ENCODE results near the gene CALY.

CALY gene

DNA sequence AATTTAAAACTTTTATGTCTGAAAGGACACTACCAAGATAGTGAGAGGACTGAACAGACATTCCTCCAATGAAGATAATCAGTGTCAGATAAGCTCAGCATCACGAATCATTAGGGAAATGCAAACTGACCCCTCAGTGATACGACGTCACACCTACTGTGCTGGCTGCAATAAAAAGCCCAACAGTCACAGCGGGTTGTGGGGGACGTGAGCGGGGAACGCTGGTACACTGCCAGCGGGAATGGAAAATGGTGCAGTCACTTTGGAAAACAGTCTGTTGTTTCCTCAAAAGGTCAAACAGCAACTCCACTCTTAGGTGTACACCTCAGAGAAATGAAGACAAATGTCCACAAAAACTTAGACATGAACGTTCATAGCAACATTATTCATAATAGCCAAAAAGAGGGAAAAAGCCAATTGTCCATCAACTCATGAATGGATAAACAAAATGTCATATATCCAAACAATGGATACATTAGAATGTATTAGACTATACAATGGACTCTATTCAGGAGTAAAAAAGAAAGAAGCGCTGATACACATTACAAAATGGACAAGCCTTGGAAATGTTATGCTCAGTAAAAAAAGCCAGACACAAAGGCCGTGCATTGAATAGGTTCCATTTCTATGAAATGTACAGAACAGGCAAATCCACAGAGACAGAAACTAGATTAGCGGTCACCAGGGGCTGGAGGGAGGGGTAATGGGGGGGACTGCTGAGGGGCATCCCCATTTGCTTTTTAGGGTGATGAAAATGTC lies 38.8 kb upstream of the CALY start (continued):
- TF ChIP-seq, protein P1, sequence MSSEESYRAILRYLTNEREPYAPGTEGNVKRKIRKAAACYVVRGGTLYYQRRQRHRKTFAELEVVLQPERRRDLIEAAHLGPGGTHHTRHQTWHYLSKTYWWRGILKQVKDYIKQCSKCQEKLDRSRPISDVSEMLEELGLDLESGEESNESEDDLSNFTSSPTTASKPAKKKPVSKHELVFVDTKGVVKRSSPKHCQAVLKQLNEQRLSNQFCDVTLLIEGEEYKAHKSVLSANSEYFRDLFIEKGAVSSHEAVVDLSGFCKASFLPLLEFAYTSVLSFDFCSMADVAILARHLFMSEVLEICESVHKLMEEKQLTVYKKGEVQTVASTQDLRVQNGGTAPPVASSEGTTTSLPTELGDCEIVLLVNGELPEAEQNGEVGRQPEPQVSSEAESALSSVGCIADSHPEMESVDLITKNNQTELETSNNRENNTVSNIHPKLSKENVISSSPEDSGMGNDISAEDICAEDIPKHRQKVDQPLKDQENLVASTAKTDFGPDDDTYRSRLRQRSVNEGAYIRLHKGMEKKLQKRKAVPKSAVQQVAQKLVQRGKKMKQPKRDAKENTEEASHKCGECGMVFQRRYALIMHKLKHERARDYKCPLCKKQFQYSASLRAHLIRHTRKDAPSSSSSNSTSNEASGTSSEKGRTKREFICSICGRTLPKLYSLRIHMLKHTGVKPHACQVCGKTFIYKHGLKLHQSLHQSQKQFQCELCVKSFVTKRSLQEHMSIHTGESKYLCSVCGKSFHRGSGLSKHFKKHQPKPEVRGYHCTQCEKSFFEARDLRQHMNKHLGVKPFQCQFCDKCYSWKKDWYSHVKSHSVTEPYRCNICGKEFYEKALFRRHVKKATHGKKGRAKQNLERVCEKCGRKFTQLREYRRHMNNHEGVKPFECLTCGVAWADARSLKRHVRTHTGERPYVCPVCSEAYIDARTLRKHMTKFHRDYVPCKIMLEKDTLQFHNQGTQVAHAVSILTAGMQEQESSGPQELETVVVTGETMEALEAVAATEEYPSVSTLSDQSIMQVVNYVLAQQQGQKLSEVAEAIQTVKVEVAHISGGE (tag by site-specific recombination; conservative IDR thresholded peaks at IDR 0.05; ENCODE audit: low read depth) = peak; percentile 27; the same call in 1 of the 2 replicates
- no peak for TF ChIP-seq ZNF670 (tag by site-specific recombination; IDR thresholded peaks at IDR 0.05; ENCODE audit: low read depth)
- TF ChIP-seq ZNF692 (tag by site-specific recombination; IDR thresholded peaks at IDR 0.05) = peak; percentile 67
- no peak for TF ChIP-seq ZNF48 (tag by site-specific recombination; IDR thresholded peaks at IDR 0.05)
- TF ChIP-seq ZNF239 (tag by site-specific recombination; IDR thresholded peaks at IDR 0.05) = no peak
- TF ChIP-seq MZF1 (tag by site-specific recombination; IDR thresholded peaks at IDR 0.05; ENCODE audit: borderline replicate concordance) = 0 out of 2 replicates have a peak, but pooled peaks have one; percentile 45
- TF ChIP-seq ZNF132 (tag by site-specific recombination; IDR thresholded peaks at IDR 0.05; ENCODE audit: borderline replicate concordance) = no peak
- no peak for TF ChIP-seq HOXC10 (CRISPR knock-in tag; IDR thresholded peaks at IDR 0.05)
- TF ChIP-seq ZNF585B (tag by site-specific recombination; IDR thresholded peaks at IDR 0.05) = no peak
- no peak for TF ChIP-seq ZNF23 (tag by site-specific recombination; IDR thresholded peaks at IDR 0.05; ENCODE audit: borderline replicate concordance)

DNA sequence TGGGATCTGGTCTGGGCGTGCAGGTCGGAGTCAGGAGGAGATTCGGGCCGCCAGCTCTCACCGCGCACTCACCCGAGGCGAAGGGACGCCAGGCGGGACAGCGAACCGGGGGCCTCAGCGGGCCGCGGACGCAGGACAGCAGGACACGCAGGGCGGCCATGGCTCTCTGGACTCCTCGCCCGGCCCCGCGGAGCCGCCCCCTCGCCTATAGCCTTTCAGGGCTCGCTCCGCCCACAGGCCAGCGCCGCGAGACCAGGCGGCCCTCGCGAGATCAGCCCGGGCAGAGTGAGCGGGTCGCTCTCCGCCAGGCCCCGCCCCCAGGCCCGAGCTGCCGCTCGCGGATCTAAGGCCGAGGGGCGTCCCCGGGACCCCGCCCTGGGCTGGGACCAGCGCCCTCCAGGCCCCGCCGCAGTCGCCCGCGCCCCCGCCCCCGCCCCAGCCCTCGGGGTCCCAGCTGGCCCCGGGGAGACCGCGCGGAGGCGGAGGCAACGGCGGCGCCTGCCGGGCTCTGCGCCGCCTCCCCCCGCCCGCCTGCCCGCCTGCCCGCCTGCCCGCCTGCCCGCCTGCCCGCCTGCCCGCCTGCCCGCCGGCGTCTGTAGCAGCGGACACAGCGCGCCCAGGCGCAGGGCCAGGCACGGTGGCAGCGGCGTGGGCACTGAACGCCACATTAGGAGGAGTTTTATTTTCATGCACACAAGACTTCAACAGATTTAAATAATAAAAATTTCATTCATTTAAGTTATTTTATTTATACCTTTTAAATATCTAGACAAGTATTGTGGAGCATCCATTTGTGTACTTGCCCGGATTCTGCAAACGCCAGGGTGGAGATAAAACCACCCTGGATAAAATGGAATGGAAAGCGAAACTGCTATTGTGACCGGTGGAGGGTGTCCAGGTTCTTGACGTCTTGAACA lies 36.7 kb upstream of the CALY start, which contains the start of gene ECHS1:
TSS of gene ECHS1 (minus strand) at position 181 of the 917 bp plus-strand sequence. CDS start at position 160, 21 bp downstream.
- Histone ChIP-seq H3K36me3 (ENCODE audit: control insufficient read depth in 2 of 2, insufficient read depth in 1 of 2, low read length in 2 of 2) (peaks cover 0 to 30% of the 10 kb centered on the region in 2 experiments; a peak in 1 of 3 replicates), H3K27ac (ENCODE audit: extremely low read depth, low read depth, low read length) (peak within 1 kb of the TSS; percentile 37; the same call in 1 of the 2 replicates), H3K9me3 (ENCODE audit: control insufficient read depth, insufficient read depth, low read depth, low read length) (no peaks in the 10 kb centered on the region), H3K4me3 (ENCODE audit: low read depth, low read length) (peak within 1 kb of the TSS; percentile 91), H3K4me1 (ENCODE audit: control insufficient read depth, insufficient read depth, low read length) (peaks cover 9% of the 10 kb centered on the region)
- ChIA-PET POLR2A (interaction anchor here (0.5 to 2.2 kb wide), 9 partner anchors 11 to 852 kb away, joined by 3 to 16 read pairs (median 5); partner anchors contain the start of gene MTG1), CTCF (interaction anchor here (1.0 kb wide), 1 partner anchor 12 kb away, joined by 3 read pairs; no protein-coding TSS in a partner anchor)
- TF ChIP-seq ZNF37A (tag by site-specific recombination; IDR thresholded peaks at IDR 0.05) (no peak), KLF8 (tag by site-specific recombination; IDR thresholded peaks at IDR 0.05) (peak; percentile 85; the same call in 1 of the 2 replicates), KLF7 (tag by site-specific recombination; IDR thresholded peaks at IDR 0.05; ENCODE audit: borderline replicate concordance) (peak; percentile 50; the same call in 1 of the 2 replicates), ZNF596 (tag by site-specific recombination; IDR thresholded peaks at IDR 0.05) (no peak), ZNF600 (tag by site-specific recombination; IDR thresholded peaks at IDR 0.05) (no peak), OVOL3 (tag by site-specific recombination; IDR thresholded peaks at IDR 0.05) (no peak), ZNF341 (tag by site-specific recombination; IDR thresholded peaks at IDR 0.05; ENCODE audit: low read depth) (no peak), ZIC2 (tag by site-specific recombination; IDR thresholded peaks at IDR 0.05) (peak; percentile 29; the same call in 1 of the 2 replicates), ZSCAN18 (tag by site-specific recombination; IDR thresholded peaks at IDR 0.05) (no peak), ZNF19 (tag by site-specific recombination; IDR thresholded peaks at IDR 0.05; ENCODE audit: low read depth) (no peak), ZBTB17 (tag by site-specific recombination; IDR thresholded peaks at IDR 0.05) (peak; percentile 35; the same call in 1 of the 2 replicates)
- TF ChIP-seq, protein P2, sequence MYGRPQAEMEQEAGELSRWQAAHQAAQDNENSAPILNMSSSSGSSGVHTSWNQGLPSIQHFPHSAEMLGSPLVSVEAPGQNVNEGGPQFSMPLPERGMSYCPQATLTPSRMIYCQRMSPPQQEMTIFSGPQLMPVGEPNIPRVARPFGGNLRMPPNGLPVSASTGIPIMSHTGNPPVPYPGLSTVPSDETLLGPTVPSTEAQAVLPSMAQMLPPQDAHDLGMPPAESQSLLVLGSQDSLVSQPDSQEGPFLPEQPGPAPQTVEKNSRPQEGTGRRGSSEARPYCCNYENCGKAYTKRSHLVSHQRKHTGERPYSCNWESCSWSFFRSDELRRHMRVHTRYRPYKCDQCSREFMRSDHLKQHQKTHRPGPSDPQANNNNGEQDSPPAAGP (tag by site-specific recombination; IDR thresholded peaks at IDR 0.05) = peak; percentile 62; the same call in 1 of the 2 replicates
- TF ChIP-seq, protein P3, sequence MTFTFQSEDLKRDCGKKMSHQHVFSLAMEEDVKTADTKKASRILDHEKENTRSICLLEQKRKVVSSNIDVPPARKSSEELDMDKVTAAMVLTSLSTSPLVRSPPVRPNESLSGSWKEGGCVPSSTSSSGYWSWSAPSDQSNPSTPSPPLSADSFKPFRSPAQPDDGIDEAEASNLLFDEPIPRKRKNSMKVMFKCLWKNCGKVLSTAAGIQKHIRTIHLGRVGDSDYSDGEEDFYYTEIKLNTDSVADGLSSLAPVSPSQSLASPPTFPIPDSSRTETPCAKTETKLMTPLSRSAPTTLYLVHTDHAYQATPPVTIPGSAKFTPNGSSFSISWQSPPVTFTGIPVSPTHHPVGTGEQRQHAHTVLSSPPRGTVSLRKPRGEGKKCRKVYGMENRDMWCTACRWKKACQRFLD (tag by site-specific recombination; IDR thresholded peaks at IDR 0.05) = no peak
- TF ChIP-seq, protein P4, sequence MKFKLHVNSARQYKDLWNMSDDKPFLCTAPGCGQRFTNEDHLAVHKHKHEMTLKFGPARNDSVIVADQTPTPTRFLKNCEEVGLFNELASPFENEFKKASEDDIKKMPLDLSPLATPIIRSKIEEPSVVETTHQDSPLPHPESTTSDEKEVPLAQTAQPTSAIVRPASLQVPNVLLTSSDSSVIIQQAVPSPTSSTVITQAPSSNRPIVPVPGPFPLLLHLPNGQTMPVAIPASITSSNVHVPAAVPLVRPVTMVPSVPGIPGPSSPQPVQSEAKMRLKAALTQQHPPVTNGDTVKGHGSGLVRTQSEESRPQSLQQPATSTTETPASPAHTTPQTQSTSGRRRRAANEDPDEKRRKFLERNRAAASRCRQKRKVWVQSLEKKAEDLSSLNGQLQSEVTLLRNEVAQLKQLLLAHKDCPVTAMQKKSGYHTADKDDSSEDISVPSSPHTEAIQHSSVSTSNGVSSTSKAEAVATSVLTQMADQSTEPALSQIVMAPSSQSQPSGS (tag by site-specific recombination; IDR thresholded peaks at IDR 0.05; ENCODE audit: low read depth) = no peak
